WI38 (cell line): ENCODE measurements around the gene GALR3.

Source experiments
- H3K4me3 ChIP-seq: 2 replicates; pipeline ENCODE4 v1.5.1; 2011; ENCODE audit warnings: low read depth, mild to moderate bottlenecking, control low read depth, low read length
- CTCF ChIP-seq: IDR thresholded peaks from 2 replicates; pipeline ENCODE4 v1.5.1; 2012; ENCODE audit warnings: low read depth, mild to moderate bottlenecking, control low read depth, low read length

Gene GALR3

GRCh38 chr22:37862570-37863325 is 39.6 kb downstream of the GALR3 start:
- TF ChIP-seq CTCF: no peak

GRCh38 chr22:37865510-37865909 is 42.3 kb downstream of the GALR3 start:
- H3K4me3 ChIP-seq: no peak overlapping the region
- TF ChIP-seq CTCF: no peak

More at GRCh38 chr22:37862570-37863325, 39.6 kb downstream of the GALR3 start:
- H3K4me3 ChIP-seq: no peak overlapping the region

GRCh38 chr22:37870273-37870672 is 47.1 kb downstream of the GALR3 start:
- TF ChIP-seq CTCF: no peak
- H3K4me3 ChIP-seq: no peak overlapping the region
